Gastrocnemius medialis (tissue), 4 donors: ENCODE measurements around the gene CAPN8.

ENCODE experiments used
- CTCF ChIP-seq, 5 experiments: fragments of 450-650 bp in 3 of 5; fragments of 200-600 bp in 2 of 5; sonication (generic) in 2 of 5; IDR thresholded peaks in 4 of 5; conservative IDR thresholded peaks in 1 of 5; 1 replicate in 4 of 5; 2 replicates in 1 of 5; pipeline ENCODE4 v1.5.1; 2016 to 2019; ENCODE audit warnings: antibody characterized with exemption in 5 of 5, mild to moderate bottlenecking in 3 of 5, moderate library complexity in 3 of 5
- POLR2A ChIP-seq, 2 donors: fragments of 450-650 bp; IDR thresholded peaks; one replicate each; pipeline ENCODE4 v1.6.1; 2017; ENCODE audit warnings: antibody characterized with exemption in 2 of 2, mild to moderate bottlenecking in 2 of 2, moderate library complexity in 2 of 2

- TF ChIP-seq CTCF (IDR thresholded peaks at IDR 0.05 in 4 of 5, conservative IDR thresholded peaks at IDR 0.05 in 1 of 5) (no peak), POLR2A (IDR thresholded peaks at IDR 0.05) (no peak)
Measured at GRCh38 chr1:223553957-223554356, 111.5 kb downstream of the CAPN8 start.
